ENCODE data around the gene CDK14. TPM values are rescaled to one million over a fixed set of nuclear protein-coding genes. Genes with fewer than 3 reads are reported as not detected.
A peak's percentile ranks its signal among the peaks of the same experiment; 100 is the strongest.

Gene CDK14
- total RNA-seq, 6 donors from 2014 or later: 21.7 to 53.4 (median 37.1) TPM

DNA sequence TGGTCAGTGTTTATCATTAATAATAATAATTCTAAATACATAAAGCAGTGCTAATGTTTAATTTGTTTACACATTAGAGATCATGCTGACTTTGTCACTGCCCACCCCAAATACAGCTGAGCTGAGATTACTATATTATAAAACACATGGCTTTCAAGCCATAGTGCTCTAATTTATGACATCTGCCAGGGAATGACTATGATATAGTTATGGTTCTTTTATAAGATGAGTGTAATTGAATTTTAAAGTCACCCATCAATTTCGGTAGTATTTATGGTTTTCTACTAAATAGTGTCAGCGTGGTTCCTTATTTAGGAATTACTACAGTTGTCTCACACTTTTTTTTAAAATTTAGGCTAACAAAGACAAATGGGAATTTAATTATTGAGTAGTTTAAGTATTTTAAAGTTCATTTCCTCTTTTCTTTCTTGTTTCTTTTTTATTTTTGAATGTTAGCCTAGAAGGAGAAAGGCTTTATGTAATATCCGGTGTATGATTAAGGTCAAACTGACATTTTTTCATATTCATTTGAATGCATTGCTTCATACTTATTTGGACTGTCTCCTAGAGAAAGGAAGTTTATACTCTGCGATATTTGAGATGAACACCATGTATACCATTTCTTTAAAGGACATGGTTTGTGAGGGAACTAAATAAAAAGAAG is 3.9 kb downstream of the CDK14 start:
- Histone ChIP-seq H3K9me3 (no peaks in the 10 kb centered on the region), H3K27ac (peak overlapping the region in 1 of 4 donors; percentile 35), H3K4me3 (no peak overlapping the region), H3K36me3 (no peaks in the 10 kb centered on the region), H3K4me1 (peaks cover 7 to 32% (median 19%) of the 10 kb centered on the region in 4 donors), H3K27me3 (no peaks in the 10 kb centered on the region)
- ATAC-seq (ENCODE audit: low FRiP score in 2 of 2): no peak
- 38 to 53% methylated on average over 4 of the region's 4 CpGs for WGBS, 2 donors
- TF ChIP-seq, protein P1, sequence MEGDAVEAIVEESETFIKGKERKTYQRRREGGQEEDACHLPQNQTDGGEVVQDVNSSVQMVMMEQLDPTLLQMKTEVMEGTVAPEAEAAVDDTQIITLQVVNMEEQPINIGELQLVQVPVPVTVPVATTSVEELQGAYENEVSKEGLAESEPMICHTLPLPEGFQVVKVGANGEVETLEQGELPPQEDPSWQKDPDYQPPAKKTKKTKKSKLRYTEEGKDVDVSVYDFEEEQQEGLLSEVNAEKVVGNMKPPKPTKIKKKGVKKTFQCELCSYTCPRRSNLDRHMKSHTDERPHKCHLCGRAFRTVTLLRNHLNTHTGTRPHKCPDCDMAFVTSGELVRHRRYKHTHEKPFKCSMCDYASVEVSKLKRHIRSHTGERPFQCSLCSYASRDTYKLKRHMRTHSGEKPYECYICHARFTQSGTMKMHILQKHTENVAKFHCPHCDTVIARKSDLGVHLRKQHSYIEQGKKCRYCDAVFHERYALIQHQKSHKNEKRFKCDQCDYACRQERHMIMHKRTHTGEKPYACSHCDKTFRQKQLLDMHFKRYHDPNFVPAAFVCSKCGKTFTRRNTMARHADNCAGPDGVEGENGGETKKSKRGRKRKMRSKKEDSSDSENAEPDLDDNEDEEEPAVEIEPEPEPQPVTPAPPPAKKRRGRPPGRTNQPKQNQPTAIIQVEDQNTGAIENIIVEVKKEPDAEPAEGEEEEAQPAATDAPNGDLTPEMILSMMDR (IDR thresholded peaks at IDR 0.05): no peak
- TF ChIP-seq EP300 (IDR thresholded peaks at IDR 0.05) (no peak), POLR2AphosphoS5 (IDR thresholded peaks at IDR 0.05) (no peak)
- no peak for DNase-seq

DNA sequence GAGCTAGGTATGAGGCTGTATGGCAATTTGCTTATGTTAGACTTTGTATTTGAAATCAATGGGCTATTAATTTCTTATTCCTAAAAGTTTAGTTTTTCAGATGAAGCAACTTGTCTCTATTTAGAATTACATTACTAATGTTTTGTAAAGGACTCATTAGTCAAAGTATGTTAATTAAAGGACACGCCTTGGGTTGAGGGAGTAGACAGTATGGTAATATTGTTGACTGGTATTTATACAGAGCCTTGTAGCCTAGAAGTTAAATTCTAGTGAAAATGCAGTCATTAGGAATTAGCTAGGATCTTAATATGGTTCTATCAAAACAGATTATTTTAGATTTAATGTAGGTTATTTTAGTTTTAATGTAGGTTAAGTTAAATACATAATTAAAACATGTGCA is 6.2 kb downstream of the CDK14 start:
- Histone ChIP-seq H3K36me3 (no peaks in the 10 kb centered on the region), H3K9me3 (no peaks in the 10 kb centered on the region), H3K4me3 (no peak overlapping the region), H3K27ac (no peak overlapping the region), H3K27me3 (no peaks in the 10 kb centered on the region), H3K4me1 (peaks cover 3 to 24% (median 15%) of the 10 kb centered on the region in 4 donors)
- 90 to 94% methylated on average over 1 of the region's 1 CpG for WGBS, 2 donors
- TF ChIP-seq, protein P1 (IDR thresholded peaks at IDR 0.05): no peak
- no peak for TF ChIP-seq EP300 (IDR thresholded peaks at IDR 0.05)
- no peak for TF ChIP-seq POLR2AphosphoS5 (IDR thresholded peaks at IDR 0.05)
- TF ChIP-seq POLR2A (IDR thresholded peaks at IDR 0.05): no peak
- ATAC-seq (ENCODE audit: low FRiP score in 2 of 2) (no peak), DNase-seq (no peak)

DNA sequence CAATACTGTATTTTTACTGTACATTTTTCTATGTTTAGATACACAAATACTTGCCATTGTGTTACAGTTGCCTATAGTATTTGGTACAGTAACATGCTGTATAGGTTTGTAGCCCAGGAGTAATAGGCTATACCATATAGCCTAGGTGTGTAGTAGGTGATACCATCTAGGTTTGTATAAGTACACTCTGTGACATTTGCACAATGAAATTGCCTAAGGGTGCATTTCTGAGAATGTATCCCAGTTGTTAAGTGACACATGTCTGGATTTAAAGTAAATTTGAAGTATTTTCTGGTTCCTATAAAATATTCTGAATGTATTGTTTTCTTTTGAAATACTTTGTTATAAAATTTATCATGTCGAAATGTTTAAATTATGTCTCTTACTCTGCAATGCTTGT is 7.2 kb downstream of the CDK14 start:
- no peak overlapping the region for H3K4me3 ChIP-seq
- H3K27ac ChIP-seq: no peak overlapping the region
- ATAC-seq (ENCODE audit: low FRiP score in 2 of 2) (no peak), DNase-seq (no peak)
- no peaks in the 10 kb centered on the region for H3K27me3 ChIP-seq
- H3K4me1 ChIP-seq: peaks cover under 1 to 24% (median 10%) of the 10 kb centered on the region in 4 donors
- TF ChIP-seq, protein P1 (IDR thresholded peaks at IDR 0.05): no peak
- no peak for TF ChIP-seq POLR2A (IDR thresholded peaks at IDR 0.05)
- TF ChIP-seq POLR2AphosphoS5 (IDR thresholded peaks at IDR 0.05): no peak
- 100% methylated on average over 1 of the region's 1 CpG for WGBS, 2 donors
- no peaks in the 10 kb centered on the region for H3K9me3 ChIP-seq
- no peaks in the 10 kb centered on the region for H3K36me3 ChIP-seq

DNA sequence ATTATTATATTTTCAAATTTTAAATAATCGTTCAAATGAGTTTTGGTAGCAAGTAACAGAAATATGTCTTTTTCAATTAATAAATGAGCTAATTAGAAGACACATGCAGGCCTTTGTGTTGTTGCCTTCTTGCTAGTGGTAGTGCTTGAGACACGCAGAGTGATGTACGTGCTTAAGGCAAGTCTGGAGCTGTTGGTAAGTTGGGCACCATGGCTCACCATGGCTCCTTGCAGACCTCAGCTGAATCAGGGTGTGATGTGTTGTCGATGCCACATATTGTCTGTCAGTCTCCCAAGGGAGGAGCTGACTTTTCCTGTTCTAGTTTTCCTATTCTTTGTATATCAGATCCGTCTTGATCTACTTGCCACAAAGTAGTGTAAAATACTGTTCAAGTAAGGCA is 8.3 kb downstream of the CDK14 start:
- ATAC-seq (ENCODE audit: low FRiP score in 2 of 2) (no peak), DNase-seq (no peak)
- no peak overlapping the region for H3K27ac ChIP-seq
- no peaks in the 10 kb centered on the region for H3K27me3 ChIP-seq
- no peak overlapping the region for H3K4me3 ChIP-seq
- no peaks in the 10 kb centered on the region for H3K36me3 ChIP-seq
- whole genome bisulfite sequencing, 2 donors: 82 to 87% methylated on average over 5 of the region's 5 CpGs
- no peak for TF ChIP-seq EP300 (IDR thresholded peaks at IDR 0.05)
- H3K4me1 ChIP-seq: peaks cover 0 to 20% (median 10%) of the 10 kb centered on the region in 4 donors
- H3K9me3 ChIP-seq: no peaks in the 10 kb centered on the region

DNA sequence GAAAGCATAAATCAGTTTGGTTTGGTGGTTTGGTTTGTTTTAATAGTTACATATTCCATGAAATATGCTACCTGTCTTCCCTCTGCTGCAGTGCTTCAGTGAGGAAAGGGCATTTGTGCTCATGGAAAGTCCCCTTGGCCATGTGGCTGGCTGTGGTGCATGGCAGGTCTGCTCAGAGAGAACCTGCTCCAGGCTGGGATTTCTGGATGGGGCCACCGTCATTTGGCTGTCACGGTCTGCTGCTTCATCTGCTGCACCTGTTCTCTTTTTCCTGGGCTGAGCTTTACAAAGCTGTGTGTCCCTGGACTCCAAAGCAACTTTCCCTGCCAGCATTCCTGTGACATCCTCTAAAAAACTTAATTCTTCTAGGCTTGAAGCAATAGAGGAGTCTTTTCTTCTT is 8.9 kb downstream of the CDK14 start:
- TF ChIP-seq POLR2AphosphoS5 (IDR thresholded peaks at IDR 0.05) (no peak), EP300 (IDR thresholded peaks at IDR 0.05) (no peak), POLR2A (IDR thresholded peaks at IDR 0.05) (no peak)
- TF ChIP-seq, protein P1 (IDR thresholded peaks at IDR 0.05): no peak
- Histone ChIP-seq H3K27me3 (no peaks in the 10 kb centered on the region), H3K9me3 (no peaks in the 10 kb centered on the region), H3K36me3 (no peaks in the 10 kb centered on the region), H3K27ac (no peak overlapping the region), H3K4me1 (peaks cover 0 to 19% (median 8%) of the 10 kb centered on the region in 4 donors), H3K4me3 (no peak overlapping the region)
- no peak for DNase-seq
- 86 to 87% methylated on average over 2 of the region's 2 CpGs for WGBS, 2 donors
- no peak for ATAC-seq (ENCODE audit: low FRiP score in 2 of 2)

Measured in upper lobe of left lung (tissue), 6 donors.